Glomerular visceral epithelial cell (primary cell): ENCODE measurements around the gene CD207.
"Not testable (repeated sequence)": the region's sequence is repeated elsewhere in the genome, so short reads cannot be mapped to it uniquely, and the experiment has no call there.

ENCODE experiments used
- DNase-seq: peaks from one replicate; pipeline ENCODE4 v3.0.0-alpha.2; 2016; ENCODE audit errors: extremely low spot score

CD207 gene

GRCh38 chr2:70835643-70836042 lies at the start of gene CD207:
Gene CD207, minus strand, starts transcription at chr2:70835816. Its CDS starts 40 bp downstream, at chr2:70835776.
- no peak for DNase-seq

DNA sequence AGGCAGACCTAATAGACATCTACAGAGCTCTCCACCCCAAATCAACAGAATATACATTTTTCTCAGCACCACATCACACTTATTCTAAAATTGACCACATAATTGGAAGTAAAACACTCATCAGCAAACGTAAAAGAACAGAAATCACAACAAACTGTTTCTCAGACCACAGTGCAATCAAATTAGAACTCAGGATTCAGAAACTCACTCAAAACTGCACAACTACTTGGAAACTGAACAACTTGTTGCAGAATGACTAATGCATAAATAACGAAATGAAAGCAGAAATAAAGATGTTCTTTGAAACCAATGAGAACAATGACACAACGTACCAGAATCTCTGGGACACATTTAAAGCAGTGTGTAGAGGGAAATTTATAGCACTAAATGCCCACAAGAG lies 42.9 kb upstream of the CD207 start:
- not testable (repeated sequence) for DNase-seq

- DNase-seq, result not testable (repeated sequence)
These were observed 40.5 kb upstream of the CD207 start for GRCh38 chr2:70876138-70876537.

- DNase-seq, result no peak
These were observed 37.9 kb upstream of the CD207 start for GRCh38 chr2:70873541-70873940.

- DNase-seq, result peak; percentile 77
These were observed 36.0 kb upstream of the CD207 start for GRCh38 chr2:70871398-70872211.

DNA sequence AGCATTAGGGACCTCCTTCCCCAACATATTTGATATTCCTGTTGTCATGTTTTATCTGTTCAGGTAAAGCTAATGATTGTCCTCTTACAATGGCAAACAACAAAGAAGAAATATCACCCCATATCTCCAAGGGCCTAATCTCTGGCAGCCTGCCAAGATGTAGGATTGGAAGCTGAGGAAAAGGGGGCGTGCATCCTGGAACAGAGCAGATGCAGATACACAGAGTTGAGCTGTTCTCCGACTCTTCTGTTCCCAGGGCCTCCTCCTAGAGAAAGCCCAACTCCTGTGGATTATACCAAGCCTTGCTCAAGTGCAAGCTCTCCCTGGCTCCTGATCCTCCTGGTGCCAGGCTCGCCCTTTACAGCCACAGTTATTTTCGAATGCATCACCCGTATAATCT lies 35.2 kb upstream of the CD207 start:
- DNase-seq, result no peak

DNA sequence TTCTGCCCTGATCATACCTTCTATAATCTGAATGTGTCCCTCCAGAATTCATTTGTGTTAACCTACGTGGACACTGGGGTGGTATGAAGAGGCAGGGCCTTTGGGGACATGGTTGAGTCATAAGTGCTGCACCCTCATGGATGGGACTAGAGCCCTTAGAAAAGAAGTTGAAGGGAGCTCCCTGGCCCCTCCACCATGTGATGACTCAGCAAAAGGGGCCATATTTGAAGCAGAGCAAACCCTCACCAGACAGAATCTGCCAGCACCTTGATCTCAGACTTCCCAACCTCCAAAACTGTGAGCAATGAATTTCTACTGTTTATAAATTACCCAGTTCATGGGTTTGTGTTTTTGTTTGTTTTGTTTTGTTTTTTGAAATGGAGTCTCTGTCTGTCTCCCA lies 33.4 kb upstream of the CD207 start:
- DNase-seq, result no peak

- peak; percentile 72 for DNase-seq
These were observed 26.4 kb upstream of the CD207 start for GRCh38 chr2:70861777-70862625.

DNA sequence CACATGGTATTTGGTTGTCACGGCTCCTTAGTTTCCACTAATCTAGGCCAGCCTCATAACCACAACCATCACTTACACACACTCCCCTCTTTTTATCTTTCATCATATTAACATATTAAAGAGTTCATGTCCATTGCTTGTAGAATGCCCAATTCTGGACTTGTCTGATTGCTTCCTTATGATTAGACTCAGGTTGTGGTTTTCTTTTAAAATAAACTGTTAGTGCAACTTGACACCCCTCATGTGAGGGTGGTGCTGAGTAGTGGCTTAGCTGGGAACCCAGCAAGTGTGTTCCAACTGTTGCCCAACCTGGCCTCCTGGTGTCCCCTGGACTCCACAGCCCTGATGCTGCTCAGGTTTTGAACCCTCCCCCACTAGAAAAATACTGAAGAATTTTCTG lies 20.1 kb upstream of the CD207 start:
- DNase-seq, result no peak

GRCh38 chr2:70854411-70854810 lies 18.8 kb upstream of the CD207 start:
- DNase-seq, result no peak

DNA sequence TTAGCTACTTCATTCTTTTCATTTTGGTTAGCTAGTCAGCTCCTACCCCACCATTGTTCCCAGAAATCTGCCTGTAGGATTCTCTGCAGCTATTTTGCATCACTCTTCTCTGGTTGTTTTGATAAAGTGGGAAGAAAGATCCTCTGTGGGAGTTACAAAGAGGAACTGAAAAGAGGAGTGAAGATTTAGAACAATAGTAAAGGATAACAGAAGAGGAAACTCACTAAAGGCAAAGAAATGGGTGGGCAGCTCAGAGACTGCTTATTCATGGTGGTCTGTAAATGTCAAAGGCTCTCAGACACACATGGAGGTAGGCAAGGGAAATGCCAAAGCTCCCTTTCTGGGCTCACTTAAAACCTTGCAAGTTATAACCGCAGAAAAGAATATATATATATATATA lies 17.2 kb upstream of the CD207 start:
- DNase-seq, result no peak

DNA sequence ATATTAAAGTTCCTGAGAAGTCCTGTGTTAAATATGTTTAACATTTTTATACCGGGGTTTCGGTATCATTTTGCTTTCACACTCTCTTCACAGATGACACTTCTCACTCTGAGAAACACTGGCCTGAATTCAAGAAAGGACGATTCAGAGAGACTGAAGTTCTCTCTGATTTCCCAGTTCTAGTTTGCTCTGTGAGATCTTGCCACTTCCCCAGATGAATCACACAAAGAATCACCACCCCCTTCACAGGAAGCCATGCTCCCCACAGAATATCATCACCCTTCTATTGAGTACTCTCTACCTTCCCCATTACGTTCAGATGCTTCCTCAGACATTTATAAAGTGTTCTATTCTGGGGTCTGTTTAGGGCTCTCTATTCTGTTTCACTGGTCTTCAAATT lies 16.1 kb upstream of the CD207 start:
- DNase-seq, result no peak

- no peak for DNase-seq
These were observed 15.3 kb upstream of the CD207 start for GRCh38 chr2:70850925-70851324.

DNA sequence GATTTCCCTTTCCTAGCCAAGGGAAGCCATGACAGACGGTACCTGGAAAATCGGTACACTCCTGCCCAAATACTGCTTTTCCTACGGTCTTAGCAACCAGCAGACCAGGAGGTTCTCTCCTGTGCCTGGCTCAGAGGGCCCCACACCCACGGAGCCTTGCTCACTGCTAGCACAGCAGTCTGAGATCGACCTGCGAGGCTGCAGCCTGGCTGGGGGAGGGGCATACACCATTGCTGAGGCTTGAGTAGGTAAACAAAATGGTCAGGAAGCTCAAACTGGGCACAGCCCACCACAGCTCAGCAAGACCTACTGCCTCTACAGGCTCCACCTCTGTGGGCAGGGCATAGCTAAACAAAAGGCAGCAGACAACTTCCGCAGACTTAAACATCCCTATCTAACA lies 6.8 kb upstream of the CD207 start:
- DNase-seq, result no peak

GRCh38 chr2:70837980-70838925 lies 2.6 kb upstream of the CD207 start:
- DNase-seq, result no peak

DNA sequence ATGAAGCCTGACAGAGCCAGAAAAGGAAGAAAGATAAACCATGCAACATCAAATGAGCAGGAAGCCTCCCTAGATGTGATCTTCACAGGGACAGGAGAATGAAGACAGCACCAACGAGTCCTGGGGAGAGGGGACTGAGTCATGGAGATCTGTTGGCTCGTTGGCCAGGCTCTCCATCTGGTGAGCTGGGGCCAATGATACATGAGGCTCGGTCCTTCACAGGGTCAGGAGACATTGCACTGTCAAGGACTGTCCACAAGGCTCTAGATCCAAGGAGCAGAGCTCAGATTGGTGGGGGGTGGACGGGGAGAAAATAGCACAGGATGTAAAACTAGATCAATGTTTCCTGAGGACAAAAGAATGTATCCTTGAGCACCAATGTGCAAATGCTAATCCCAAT lies 735 bp downstream of the CD207 start:
- no peak for DNase-seq

- no peak for DNase-seq
These were observed 1.5 kb downstream of the CD207 start for GRCh38 chr2:70834106-70834505.

DNA sequence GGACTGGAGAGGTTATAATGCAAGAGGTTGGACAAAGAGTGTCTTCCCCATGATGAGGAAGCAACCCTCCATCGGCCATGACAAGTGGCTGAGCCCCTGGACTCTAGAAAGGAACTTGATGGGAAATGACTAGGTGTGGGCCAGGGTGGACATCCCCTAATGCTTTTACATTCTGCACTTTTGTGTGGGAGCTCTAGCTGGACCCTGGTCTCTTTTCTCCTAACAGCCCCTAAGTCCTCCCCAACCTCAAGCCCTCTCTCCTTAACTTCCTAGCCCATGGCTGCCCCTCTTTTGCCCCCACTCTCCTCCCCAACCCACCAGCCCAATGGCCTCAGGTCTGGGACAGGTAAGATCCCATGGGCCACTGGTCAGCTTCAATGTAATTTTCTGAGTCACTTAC lies 2.4 kb downstream of the CD207 start:
- no peak for DNase-seq

DNA sequence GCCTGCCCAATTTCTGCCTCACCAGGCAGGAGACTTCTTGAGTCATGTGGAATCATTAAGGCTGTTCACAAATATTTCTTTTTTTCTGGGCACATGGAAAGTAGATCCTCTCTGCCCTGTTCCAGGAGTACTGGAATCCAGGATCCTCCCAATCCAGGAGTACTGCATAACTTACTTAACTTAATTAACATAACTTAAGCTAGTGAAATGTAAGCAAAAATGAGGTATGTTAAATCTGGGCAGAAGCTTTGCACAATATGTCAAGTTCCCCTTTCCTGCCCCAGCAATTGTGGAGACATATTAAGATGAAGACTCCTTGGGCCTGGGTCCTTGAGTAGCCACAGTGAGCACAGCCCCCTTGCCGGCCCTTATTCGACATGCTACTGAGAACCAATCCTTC lies 3.2 kb downstream of the CD207 start:
- no peak for DNase-seq

DNA sequence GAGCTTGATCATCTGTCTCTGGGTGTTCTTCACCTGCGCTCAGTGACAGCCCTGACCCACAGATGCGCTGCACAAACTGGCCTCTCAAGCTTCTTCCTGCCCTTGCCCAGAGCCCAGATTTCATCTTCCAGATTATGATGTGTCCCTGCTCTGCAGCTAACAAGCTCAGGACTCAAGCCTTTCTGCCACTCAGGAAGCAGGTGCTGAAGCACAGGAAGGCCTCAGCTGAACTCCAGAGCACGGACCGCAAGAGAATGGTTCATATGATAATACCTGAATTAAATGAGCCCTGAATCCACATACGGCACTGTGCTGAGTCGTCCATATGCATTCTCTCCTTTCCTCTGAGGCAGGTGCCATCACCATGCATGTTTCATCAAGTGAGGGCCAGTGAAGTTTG lies 3.8 kb downstream of the CD207 start:
- no peak for DNase-seq

GRCh38 chr2:70830366-70830765 lies 5.2 kb downstream of the CD207 start:
- no peak for DNase-seq

- no peak for DNase-seq
These were observed 5.7 kb downstream of the CD207 start for GRCh38 chr2:70829916-70830315.
